ENCODE measurements around the gene C18orf63. TPM values are rescaled to one million over a fixed set of nuclear protein-coding genes. Genes with fewer than 3 reads are reported as not detected.

The C18orf63 gene
- total RNA-seq, 2 donors from 2014 or later: not detected

DNA sequence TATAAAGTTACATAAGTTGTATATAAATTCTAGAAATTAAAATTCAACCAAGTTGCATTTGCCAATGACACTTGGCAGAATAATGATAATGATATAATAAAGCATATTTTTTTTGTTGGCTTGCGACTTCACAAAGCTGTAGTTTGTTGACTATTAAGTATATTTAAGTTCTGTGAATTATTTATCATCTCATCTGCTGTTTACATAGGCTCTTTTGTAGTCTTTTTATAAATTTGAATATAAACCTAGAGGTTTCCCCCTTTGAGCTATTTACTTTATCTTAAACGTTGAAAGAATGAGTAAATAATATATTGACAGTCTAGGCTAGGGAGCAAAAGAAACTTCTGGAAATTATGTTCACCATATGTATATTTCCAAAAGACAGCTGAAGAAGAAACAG is 32.9 kb downstream of the C18orf63 start:
- ATAC-seq (ENCODE audit: insufficient number of reproducible peaks, low FRiP score, low read depth) (no peak), DNase-seq (ENCODE audit: low spot score) (no peak)
- TF ChIP-seq, protein P1, sequence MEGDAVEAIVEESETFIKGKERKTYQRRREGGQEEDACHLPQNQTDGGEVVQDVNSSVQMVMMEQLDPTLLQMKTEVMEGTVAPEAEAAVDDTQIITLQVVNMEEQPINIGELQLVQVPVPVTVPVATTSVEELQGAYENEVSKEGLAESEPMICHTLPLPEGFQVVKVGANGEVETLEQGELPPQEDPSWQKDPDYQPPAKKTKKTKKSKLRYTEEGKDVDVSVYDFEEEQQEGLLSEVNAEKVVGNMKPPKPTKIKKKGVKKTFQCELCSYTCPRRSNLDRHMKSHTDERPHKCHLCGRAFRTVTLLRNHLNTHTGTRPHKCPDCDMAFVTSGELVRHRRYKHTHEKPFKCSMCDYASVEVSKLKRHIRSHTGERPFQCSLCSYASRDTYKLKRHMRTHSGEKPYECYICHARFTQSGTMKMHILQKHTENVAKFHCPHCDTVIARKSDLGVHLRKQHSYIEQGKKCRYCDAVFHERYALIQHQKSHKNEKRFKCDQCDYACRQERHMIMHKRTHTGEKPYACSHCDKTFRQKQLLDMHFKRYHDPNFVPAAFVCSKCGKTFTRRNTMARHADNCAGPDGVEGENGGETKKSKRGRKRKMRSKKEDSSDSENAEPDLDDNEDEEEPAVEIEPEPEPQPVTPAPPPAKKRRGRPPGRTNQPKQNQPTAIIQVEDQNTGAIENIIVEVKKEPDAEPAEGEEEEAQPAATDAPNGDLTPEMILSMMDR (IDR thresholded peaks at IDR 0.05): no peak

GRCh38 chr18:74351354-74351753 is 35.7 kb downstream of the C18orf63 start:
- no peak for ATAC-seq (ENCODE audit: insufficient number of reproducible peaks, low FRiP score, low read depth)
- Histone ChIP-seq H3K4me3 (no peak overlapping the region), H3K4me1 (ENCODE audit: control insufficient read depth in 1 of 2, low read depth in 2 of 2) (peaks cover 3 to 7% of the 10 kb centered on the region in 2 donors), H3K27ac (no peak overlapping the region), H3K9me3 (no peaks in the 10 kb centered on the region), H3K27me3 (replicated peaks; ENCODE audit: insufficient read depth) (no peaks in the 10 kb centered on the region), H3K36me3 (no peaks in the 10 kb centered on the region)
- TF ChIP-seq, protein P1 (IDR thresholded peaks at IDR 0.05): no peak
- no peak for DNase-seq (ENCODE audit: low spot score)

More for the DNA sequence above, 32.9 kb downstream of the C18orf63 start:
- no peak overlapping the region for H3K4me3 ChIP-seq
- no peaks in the 10 kb centered on the region for H3K36me3 ChIP-seq
- H3K4me1 ChIP-seq (ENCODE audit: control insufficient read depth in 1 of 2, low read depth in 2 of 2): peaks cover 3 to 4% of the 10 kb centered on the region in 2 donors
- H3K27ac ChIP-seq: no peak overlapping the region
- no peaks in the 10 kb centered on the region for H3K9me3 ChIP-seq
- H3K27me3 ChIP-seq (replicated peaks; ENCODE audit: insufficient read depth): no peaks in the 10 kb centered on the region

DNA sequence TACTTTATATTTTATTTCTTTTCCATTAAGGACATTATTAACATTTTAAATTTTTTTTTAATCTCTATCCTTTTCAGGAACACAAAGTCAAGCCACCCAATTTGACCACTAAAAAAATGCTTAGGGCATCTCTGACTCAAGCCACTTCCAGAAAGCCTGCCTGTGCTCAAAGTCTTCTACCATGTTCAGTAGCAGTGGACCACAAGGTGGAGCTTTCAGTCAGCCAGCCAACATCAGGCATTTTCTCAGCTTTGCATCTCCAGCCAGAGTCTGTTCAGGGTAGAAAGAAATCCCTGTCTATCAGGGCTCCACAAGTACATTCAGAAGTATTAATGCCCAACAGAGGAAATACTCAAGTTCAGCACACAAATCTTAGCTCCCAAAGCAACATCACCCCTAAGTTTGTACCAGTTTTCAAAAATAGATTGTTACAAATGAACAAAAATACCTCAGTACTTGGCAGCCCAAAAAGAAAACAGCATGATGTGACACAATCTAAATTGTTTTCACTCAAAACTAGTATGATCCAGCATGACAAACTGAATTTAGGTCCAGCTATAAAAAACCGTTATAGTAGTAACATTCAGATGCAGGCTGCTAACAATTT is 37.6 kb downstream of the C18orf63 start:
- Histone ChIP-seq H3K9me3 (no peaks in the 10 kb centered on the region), H3K27ac (peak overlapping the region in 1 of 2 donors; percentile 0), H3K36me3 (no peaks in the 10 kb centered on the region), H3K4me1 (ENCODE audit: control insufficient read depth in 1 of 2, low read depth in 2 of 2) (peaks cover 3 to 7% of the 10 kb centered on the region in 2 donors), H3K27me3 (replicated peaks; ENCODE audit: insufficient read depth) (no peaks in the 10 kb centered on the region), H3K4me3 (no peak overlapping the region)
- ATAC-seq (ENCODE audit: insufficient number of reproducible peaks, low FRiP score, low read depth): peak; percentile 91
- DNase-seq (ENCODE audit: low spot score): peak; percentile 26
- TF ChIP-seq, protein P1 (IDR thresholded peaks at IDR 0.05): peak; percentile 66

GRCh38 chr18:74356959-74357358 is 41.3 kb downstream of the C18orf63 start:
- DNase-seq (ENCODE audit: low spot score) (no peak), ATAC-seq (ENCODE audit: insufficient number of reproducible peaks, low FRiP score, low read depth) (no peak)
- no peak overlapping the region for H3K4me3 ChIP-seq
- TF ChIP-seq, protein P1 (IDR thresholded peaks at IDR 0.05): no peak
- no peaks in the 10 kb centered on the region for H3K36me3 ChIP-seq
- H3K27ac ChIP-seq: no peak overlapping the region
- H3K9me3 ChIP-seq: no peaks in the 10 kb centered on the region
- H3K4me1 ChIP-seq (ENCODE audit: control insufficient read depth in 1 of 2, low read depth in 2 of 2): peaks cover 3 to 7% of the 10 kb centered on the region in 2 donors
- H3K27me3 ChIP-seq (replicated peaks; ENCODE audit: insufficient read depth): no peaks in the 10 kb centered on the region

DNA sequence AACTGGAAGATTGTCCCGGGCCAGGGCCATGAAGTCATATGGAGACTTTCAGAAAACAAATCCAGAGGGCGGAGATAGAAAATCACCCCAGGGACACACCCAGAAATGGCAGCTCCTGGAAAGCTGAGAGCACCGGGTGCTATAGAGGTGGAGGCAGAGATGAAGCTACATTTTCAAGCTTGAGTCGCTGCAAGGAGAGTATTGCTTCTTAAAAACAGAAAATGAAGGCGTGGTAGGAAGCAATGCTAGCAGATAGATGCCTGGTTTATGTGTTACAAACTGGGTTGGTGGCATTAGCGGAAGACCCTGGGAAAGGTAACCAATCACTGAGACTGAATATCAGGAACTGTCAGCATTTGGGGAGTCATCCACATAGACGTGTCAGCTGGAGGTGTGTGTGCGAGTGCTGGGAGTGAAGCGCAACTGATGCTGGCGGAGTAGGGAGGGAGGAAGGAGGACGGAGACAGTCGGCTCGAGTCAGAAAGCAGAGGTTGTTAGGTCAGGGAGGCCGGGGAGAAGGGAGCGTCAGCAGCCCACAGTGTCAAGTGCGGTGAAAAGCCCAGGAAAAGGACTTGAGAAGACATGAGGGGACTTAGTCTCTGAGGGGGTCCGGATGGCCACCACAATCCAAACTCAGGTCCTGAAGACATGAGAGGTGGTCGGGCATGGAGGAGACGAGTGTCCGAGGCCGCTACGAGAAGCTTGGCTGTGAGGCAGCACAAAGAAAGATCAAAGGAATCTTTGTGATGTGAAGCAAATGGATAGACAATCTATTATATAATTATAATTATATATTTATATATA is 45.4 kb downstream of the C18orf63 start:
- TF ChIP-seq, protein P1 (IDR thresholded peaks at IDR 0.05): no peak
- Histone ChIP-seq H3K4me3 (no peak overlapping the region), H3K4me1 (ENCODE audit: control insufficient read depth in 1 of 2, low read depth in 2 of 2) (no peaks in the 10 kb centered on the region), H3K9me3 (no peaks in the 10 kb centered on the region), H3K27me3 (replicated peaks; ENCODE audit: insufficient read depth) (no peaks in the 10 kb centered on the region), H3K36me3 (no peaks in the 10 kb centered on the region), H3K27ac (no peak overlapping the region)
- no peak for DNase-seq (ENCODE audit: low spot score)
- no peak for ATAC-seq (ENCODE audit: insufficient number of reproducible peaks, low FRiP score, low read depth)

All from thoracic aorta (tissue), 2 donors.